SK-N-MC (cell line): ENCODE results near the gene SRRM3.

ENCODE experiments used
- EZH2 ChIP-seq: fragments of 200-600 bp; sonication (generic); IDR thresholded peaks from one replicate; pipeline ENCODE4 v1.6.1; 2017; ENCODE audit warnings: antibody characterized with exemption
- POLR2AphosphoS5 ChIP-seq: IDR thresholded peaks from 2 replicates; pipeline ENCODE4 v1.6.1; 2012; ENCODE audit warnings: mild to moderate bottlenecking, low read depth, low read length, borderline replicate concordance

DNA sequence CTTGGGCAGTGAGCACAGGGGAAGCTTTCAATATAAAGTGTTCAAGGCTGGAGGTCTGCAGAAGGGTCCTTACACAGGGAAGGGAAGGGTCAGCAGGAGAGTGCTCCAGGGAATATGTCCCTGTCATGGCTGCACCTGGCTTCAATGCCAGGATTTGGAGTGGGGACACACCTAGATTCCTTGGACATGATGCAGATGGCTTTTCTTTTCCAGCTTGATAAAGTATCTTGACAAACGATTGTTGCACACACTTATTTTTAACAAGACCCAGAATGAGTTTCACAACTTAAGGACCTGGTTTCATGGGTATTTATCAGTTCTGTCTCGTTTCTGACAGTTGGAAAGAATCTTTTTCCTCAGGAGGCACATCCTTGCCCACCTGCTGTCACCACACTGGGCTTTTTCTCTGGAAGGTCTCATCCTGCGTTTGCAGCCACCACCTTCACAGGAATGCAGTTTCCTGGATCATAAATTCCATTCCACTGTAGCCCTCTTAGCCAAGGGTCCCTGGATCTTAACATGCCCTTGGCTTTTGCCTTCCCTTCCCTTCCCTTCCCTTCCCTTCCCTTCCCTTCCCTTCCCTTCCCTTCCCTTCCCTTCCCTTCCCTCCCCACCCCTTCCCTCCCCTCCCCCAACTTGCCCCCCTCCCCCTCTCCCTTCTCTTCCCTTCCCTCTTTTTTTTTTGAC, 21.7 kb downstream of the SRRM3 start:
- TF ChIP-seq POLR2AphosphoS5 (no peak), EZH2 (no peak)
